Stimulated activated CD8-positive, alpha-beta memory T cell treated with anti-CD3 and anti-CD28 coated beads, Interleukin-12 subunit alpha, Interleukin-12 subunit beta, amount 100 ng/mL, for 1 hour (primary cell): Measurements from ENCODE around the gene CALD1.
A peak's percentile ranks its signal among the peaks of the same experiment; 100 is the strongest.
"Not testable (repeated sequence)": the region's sequence is repeated elsewhere in the genome, so short reads cannot be mapped to it uniquely, and the experiment has no call there.

Source experiments
- DNase-seq: peaks from one replicate; pipeline ENCODE4 v3.0.0-alpha.2; 2020; ENCODE audit warnings: low read depth

CALD1 gene

DNA sequence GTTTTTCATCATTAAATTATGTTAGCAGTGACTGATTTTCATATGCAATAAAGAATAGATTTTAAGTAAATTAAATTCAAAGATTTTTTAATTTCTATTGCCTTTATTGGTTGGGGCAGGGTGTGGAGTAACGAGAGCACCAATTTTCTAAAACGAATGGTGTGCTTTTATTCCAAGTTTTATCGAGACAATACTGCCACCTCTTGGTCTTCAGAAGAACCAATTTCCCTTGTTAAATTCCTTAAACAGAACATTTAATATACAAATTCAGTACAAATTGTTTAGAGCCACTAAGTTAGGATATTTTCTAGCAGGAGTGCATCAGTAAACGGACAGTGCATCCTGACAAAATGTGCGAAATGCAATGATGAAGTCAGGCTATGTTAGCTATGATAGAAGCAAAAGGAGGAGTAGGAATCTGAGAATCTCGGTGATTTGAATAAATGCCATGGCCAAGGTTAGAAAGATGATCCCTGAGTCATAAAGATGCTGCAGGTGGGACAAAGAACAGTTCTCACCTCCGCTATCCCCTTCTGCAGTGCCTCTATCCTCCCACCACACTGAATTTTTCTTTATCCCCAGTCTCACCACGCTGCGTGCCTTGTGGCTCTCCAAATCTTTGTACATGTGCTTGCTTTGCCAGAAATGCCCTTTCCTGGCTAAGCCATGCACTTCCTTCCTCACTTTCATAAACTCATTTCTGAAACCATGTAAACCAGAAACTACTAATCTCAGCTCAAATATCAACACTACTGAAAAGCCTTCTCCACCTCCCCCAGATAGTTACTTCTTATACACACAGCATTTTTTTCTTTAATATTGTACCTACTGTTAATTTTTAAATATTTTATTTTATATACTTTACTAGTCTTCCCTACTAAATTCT is 175.0 kb downstream of the CALD1 start:
- no peak for DNase-seq

DNA sequence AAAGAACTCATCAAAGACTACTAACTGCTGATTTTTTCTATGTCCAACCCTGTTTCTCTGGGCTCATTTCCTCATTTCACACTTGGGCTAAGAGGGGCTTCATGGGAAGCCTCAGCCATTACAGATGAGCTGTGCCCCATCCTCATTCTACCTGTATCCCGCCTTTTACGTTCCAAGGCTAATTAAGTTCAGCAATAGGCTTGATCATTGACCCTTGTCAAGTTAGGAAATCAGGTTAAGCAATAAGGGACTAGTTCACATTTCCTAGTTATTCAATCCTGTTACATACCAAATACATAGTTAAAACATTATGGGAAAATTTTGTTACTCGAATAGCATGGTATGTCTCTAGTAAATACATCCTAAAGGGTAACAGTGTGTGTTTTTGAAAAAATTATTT is 177.6 kb downstream of the CALD1 start:
- no peak for DNase-seq

DNA sequence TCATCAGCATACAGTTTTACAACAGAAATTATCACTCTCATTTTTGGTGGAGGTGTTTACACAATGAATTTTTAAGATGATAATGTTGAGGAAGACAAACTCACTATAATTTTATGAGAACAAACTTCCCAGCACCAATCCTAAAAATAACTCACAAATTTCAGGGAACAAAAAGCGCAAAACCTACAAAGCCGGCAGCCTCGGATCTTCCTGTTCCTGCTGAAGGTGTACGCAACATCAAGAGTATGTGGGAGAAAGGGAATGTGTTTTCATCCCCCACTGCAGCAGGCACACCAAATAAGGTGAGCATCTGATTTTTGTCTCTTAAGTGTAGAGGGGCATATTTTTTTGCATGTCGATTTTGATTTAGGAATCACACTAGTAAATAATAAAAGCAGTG is 180.4 kb downstream of the CALD1 start:
- DNase-seq: no peak

DNA sequence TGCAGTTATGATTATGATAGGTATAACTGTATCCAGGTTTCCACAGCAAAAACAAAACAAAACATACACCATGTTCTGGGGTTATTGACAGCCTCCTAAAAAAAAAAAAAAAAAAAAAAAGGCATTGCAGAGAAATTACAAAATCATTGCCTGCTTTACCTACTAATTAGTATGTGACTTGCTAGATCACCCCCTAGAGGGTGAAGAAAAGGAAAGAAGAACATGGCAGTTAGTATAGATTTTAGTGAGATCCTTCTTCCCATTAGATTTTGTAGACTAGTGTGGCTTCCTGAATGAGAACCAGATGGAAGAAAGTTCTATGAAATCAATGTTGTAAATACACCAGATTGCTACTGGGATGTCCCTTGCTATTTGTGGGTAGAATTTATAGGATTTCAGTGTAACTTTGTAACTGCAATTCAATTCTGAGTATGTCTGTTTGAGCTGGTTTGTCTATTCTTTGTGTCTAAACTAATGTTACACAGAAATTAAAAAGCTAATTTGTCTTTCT is 182.9 kb downstream of the CALD1 start:
- no peak for DNase-seq

DNA sequence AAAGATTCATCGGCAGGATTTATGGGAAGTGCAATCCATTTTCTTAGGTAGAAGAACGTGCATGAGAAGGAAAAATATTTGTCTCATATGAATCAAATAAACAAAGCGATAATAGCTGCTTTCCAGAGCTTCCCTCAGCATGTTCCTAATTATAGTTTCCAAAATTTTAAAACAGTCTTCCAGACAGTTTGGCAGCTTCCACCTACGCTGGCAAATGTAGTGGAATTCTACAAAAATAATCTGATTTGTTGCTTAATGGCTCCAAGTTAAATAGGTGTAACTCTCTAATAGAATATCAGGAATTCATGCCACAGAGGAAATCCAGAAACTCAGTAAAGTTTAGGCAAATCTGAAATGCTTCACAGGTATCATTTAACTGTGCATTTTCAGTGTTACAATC is 183.6 kb downstream of the CALD1 start:
- DNase-seq: no peak

DNA sequence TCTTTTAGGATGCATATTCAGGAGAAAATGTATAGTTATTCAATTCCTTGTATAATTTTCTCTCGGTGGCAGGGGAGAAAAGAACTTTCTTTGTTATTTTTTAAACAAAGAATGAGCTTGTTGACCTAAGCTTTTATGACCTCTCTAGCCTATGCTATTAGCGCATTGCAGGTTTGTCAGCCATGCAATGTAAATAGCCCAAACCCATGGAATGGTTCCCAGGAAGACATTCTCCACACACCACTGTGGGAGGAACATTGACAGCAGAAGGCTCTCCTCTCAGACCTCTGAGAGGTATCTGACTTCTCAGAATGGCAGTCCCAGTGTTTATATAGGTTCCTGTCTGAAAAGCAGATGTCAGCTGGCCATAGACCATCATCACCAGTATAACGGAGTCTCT is 187.3 kb downstream of the CALD1 start:
- DNase-seq: no peak

DNA sequence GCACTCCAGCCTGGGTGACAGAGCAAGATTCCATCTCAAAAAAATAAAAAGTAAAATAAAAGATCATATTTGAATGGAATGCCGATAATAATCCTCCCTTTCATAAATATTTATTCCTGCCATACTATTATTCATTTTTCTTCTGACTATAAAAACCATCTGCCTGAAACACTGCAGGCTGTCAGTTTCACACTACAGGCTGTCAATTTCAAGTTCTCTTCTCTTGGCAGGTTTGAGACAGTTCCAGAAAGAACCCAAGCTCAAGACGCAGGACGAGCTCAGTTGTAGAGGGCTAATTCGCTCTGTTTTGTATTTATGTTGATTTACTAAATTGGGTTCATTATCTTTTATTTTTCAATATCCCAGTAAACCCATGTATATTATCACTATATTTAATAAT is 188.7 kb downstream of the CALD1 start:
- DNase-seq: no peak

DNA sequence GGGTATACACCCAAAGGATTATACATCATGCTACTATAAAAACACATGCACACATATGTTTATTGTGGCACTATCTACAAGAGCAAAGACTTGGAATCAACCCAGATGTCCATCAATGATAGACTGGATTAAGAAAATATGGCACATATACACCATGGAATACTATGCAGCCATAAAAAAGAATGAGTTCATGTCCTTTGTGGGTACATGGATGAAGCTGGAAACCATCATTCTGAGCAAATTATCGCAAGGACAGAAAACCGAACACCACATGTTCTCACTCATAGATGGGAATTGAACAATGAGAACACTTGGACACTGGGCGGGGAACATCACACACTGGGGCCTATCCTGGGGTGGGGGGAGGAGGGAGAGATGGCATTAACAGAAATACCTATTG is 202.2 kb downstream of the CALD1 start:
- DNase-seq: not testable (repeated sequence)

DNA sequence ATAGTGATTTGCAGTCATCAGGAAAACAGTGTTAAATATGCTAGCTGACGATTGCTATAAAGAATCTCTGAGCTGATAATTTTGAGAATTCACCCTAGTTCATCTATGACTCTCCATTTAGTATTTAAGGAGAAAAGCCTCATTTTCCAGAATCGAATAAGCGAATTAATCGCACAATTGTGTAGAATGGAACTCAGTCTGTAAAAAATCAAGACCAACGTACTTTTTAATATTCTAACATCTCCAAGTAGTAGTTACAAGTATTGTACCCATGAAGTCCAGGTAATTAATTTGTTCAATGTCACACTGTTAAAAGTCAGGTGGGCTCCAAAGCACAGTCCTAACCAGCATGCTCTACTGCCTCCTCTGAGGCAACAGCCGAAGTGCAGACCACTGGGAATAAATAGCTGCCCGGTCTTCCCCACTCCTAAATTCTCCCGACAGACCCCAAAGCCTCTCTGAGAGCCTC is 206.5 kb downstream of the CALD1 start:
- no peak for DNase-seq

DNA sequence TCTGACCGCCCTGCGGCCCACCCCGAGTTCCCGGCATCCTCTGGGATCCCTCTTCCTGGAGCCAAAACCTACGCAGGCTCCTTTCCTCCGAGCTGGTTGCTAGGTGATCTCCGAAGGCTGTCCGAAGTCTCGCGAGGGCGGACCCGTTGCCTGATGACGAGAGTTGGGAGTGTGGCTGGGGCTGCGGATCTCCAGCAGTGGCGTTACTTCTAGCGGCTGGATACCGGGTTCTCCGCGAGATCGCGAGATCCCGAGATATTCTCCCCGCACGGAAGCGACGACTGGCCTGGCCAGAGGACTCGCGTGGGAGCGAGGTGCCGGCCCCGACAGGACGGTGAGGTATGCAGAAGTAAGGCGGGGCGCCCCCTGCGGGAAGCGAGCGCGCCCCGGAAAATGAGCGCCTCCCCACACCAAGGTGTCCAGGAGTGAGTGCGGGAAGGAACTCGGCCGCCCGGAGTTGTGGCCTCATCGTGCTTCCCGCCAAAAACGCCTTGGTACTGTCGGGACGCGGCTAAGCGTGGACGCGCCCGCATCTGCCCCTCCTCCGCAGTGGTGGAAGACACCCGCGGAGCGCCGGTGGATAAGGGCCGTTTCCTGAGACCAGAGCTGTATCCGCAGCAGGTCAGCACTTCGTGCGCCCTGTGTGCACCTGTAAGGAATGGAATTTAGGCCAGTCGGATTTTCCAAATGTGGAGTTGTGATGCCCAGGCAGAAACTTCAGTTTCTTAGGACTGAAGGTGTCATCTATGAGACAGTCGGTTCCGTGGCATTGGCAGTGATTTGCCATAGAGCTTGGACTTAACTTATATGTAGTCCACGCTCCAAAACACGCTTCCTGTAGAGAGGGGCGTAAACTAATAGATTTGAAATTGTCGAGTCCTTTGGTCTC is 207.2 kb downstream of the CALD1 start, which contains the start of gene AGBL3:
Gene AGBL3, plus strand, starts transcription at position 146 of the 889 bp plus-strand sequence. CDS start 1,426 bp downstream, outside the sequence.
- DNase-seq: peak; percentile 81

DNA sequence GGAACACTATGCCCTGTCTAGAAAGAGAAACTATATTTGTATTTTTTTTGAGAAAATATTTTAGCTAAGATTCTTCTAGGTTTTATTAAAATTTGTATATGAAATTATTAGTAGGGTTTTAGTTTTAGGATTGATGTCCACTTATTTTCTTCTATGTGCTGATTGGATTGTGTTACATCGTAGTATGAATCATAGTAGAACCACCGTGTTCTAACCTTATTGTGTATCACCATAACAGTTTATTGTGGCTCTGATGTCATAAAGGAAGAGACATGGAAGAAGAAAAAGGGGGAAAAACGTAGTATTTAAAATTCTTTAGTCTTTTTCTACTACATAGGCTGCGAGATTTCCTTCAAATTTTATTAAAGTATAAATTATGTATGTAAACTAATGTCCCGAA is 208.7 kb downstream of the CALD1 start:
- DNase-seq: no peak

DNA sequence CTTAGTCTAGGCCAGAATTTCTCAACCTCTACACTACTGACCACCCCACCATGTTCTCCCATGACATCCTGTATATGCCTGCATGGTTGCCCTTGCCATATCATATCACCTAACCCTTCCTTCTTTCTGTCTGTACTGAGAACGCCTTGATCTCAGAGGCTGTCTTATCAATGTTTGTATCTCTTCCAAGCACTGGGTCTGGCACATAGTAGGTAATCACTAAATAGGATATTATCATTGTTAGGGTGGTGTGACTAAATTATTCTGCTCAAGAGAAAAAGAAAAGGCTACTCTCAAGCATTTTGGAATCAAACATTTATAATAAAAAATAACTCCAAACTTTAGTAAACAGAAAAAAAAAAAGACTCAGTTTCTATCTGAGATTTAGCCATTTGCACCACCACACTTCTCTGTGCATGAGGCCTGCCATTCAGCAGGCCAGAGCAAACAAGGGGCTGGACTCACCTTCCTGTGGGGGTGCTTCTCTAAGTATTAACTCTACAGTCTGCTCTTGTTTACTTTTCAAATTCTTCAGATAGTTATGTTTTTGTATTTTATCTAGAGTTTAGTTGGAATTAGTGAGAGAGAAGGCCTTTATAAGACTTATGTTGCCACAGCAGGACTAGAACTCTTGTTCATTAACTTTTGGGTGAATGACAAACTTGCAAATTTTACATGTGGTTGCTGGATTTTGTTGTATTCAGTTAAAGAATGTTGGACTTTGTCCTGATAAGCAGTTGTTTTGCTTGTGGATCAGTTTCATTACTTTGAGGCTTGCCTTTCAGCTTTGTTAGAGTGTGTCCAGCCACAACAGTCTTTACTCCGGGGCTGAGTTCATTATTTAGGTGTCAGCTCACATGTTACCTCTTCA is 212.3 kb downstream of the CALD1 start:
- DNase-seq: no peak

DNA sequence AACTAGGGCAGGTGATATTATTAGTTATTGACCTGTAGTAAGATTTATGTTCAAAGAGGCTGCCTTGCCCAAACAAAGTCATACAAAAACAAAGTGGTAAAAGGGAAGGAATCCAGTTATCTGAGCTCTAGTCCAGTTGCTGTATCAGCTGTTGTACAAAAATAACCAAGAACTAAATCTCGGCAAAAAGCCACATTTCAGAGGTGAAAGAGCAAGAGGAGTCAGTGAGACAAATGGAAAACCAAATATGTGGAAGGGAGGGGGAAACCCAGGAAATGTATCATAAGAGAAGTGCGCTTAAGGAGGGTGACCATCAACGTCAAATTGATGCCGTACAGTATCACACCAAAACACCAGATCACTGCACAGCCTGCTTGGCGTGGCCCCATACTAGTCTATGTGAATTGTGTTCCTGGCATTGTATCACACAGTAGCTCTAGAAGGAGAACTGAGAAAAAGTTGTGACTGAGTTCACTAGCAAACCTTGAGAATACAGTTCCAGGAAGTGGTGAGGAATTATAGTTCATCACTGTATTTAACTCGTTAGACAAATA is 213.3 kb downstream of the CALD1 start:
- DNase-seq: no peak

DNA sequence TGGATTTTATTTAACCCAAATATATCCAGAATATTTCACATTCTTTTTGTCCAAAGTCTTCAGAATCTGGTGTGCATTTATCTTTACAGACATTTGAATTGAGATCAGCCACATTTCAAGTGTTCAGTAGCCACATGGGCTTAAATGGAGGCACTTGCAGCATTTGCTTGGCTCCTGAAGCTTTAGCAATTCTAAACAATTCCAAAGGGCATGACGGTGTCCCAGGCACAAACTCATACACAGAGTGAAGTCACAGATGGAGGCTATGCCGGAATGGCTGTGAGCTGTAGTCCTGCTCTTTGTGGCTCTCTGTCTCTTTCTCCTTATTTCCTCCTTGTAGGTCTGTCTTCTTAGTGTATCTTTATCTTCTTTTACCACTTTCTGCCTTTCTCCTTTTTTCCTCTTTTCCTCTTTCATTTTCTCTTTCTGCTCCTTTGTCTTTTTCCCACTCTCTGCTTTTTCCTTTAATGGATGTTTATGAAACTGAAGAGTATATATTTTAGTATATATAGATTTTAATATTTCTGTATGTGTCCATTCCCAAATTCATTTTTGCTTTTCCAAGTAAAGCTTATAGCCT is 214.5 kb downstream of the CALD1 start:
- DNase-seq: no peak

DNA sequence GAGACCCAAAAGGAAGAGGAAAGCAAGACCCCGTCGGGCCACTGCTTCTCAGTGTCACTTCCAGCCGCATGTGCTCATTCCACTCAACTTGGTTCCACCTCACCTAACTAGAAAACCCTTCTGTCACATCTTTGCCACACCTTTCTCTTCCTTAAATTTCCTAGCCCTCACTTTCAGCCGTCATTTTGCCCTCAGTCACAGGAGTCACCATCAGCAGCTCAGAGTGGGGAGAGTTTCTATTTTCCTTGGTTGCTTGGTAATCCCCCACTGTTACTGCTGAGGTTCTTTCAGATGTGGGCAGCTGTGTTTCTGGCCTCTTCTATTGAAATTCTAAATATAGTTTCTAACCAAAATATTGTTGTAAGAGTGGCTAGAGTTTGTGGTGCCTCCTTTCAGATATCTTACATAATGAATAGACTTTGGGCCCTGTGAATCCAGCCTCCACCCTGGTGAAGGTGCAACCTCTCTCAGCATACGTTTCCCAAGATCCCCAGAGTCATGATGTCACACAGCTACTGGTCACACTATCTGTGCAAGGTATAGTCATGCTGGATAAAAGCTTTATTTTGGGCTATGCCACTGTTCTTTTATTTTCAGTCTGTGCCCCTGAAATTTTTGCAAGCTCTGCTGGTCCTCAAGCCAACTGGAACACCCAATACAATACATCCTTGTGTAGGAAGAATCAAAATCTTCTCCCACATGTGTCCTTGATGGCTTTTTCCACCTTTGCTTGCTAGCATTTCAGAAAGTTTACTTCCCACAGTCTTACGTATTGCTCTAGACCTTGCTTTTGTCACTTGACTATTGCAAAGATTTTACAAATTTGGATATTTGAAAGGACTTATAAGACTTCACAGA is 216.0 kb downstream of the CALD1 start:
- DNase-seq: no peak

DNA sequence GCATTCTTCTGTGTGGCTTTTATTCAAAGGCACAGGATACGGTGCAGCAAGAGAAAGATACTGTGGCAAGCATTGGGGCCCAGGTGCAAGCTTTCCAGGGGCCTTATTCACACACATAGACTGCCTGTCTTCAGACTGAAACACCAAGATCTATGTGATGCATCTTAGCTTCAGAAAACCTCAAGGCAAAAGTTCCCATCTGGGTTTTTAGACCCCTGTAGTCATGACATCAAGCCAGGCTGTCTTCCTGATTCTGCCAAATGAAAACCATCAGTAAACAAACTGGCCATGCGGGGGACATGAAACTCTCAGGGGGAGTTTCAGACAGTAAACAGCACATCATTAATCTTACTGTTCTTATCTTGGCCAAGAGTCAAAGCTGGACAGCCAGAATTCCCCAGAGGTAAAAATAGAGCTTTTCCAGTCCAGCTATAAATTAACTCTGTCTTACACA is 216.7 kb downstream of the CALD1 start:
- no peak for DNase-seq

DNA sequence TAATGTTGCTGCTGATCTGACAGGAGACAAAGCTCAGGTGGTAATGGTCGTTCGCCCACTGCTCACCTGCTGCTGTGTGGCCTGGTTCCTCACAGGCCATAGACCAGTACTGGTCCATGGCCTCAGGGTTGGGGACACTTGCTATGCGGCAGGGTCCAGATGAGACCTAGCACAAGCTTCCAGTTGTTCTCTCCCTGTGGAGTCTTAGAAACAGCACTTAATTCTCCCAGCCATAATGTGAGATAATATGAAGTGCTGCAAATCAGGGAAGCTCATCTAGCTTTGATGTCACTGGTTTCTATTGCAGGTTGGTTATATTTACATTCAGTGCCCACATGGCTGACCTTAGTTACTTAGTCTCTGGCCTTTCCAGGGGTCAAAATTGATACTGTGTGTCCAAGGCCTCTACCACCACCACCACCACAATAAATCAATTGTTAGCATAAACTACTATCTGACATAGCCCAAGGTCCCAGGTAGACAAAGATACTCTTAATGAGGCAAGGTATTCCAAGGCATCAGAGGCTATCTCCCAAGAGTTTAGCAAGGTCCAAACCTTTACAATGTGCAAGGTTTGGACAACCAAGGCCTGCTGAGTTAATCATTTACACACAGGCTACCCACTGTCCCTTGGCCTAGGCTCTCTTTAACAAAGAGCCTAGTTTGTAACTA is 217.9 kb downstream of the CALD1 start:
- DNase-seq: no peak

DNA sequence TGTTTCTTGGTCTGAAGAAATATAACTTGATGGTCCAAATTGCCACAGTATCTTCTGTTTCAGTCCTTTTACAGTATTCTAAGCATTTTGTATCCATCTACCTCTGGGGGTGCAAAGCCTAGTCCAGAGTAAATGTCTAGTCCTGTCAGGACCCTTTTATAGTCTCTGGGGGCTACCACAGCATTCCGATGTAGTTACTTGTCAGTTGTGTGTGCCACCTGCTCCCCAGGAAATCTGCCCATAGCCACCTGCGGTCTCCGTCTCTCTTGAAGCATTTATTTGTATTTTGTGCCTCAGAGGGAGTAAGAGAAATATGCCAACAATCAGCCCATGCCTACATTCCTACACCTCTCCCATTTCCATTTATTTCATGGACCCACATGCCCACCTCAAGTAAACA is 219.7 kb downstream of the CALD1 start:
- no peak for DNase-seq
